GM12878 (cell line): ENCODE measurements around the gene CD180. TPM values are rescaled to one million over a fixed set of nuclear protein-coding genes. Genes with fewer than 3 reads are reported as not detected.

Source experiments
- ATF2 ChIP-seq: IDR thresholded peaks from 2 replicates; pipeline ENCODE4 v1.6.1; 2012; ENCODE audit warnings: low read length, inconsistent platforms
- E2F4 ChIP-seq: IDR thresholded peaks from 2 replicates; pipeline ENCODE4 v1.6.1; 2012; ENCODE audit warnings: low read depth, low read length, improper control_type of control experiment
- RB1 ChIP-seq: fragments of 450-650 bp; formaldehyde crosslinking; IDR thresholded peaks from 2 replicates; pipeline ENCODE4 v1.6.1; 2017; ENCODE audit warnings: mild to moderate bottlenecking, borderline replicate concordance
- RUNX3 ChIP-seq: IDR thresholded peaks from 2 replicates; pipeline ENCODE4 v1.6.1; 2012; ENCODE audit warnings: low read length, inconsistent platforms
- TCF3 ChIP-seq: IDR thresholded peaks from 2 replicates; pipeline ENCODE4 v1.6.1; 2012; ENCODE audit warnings: low read depth, mild to moderate bottlenecking, low read length, borderline replicate concordance; ENCODE audit not compliant: insufficient read depth
- ZBTB40 ChIP-seq: fragments of 450-650 bp; IDR thresholded peaks from 2 replicates; pipeline ENCODE4 v1.6.1; 2016; ENCODE audit warnings: mild to moderate bottlenecking, moderate library complexity, borderline replicate concordance
- ZNF274 ChIP-seq: IDR thresholded peaks from one replicate; pipeline ENCODE4 v1.8.0; 2011; ENCODE audit not compliant: insufficient read length, insufficient read depth
- polyA plus RNA-seq, 11 experiments: library from polyadenylated mRNA; depleted of rRNA in 4 of 11; unstranded in 6 of 11; stranded (reverse) in 5 of 11; fragments of >200 nt; fragmentation: Nextera tagmentation in 4 of 11; fragmentation: Illumina TruSeq in 1 of 11; extraction: Ambion mirVana in 4 of 11; extraction: Trizol in 1 of 11; gene quantifications; 1 replicate in 1 of 11; 2 replicates in 10 of 11; pipeline versions ENCODE4 v1.2.1 to v1.2.3, GENCODE V29; 2011 to 2016; ENCODE audit warnings: inconsistent platforms in 2 of 11, missing spikeins in 2 of 11, low read depth in 1 of 11
- total RNA-seq, 4 experiments: library from RNA; depleted of rRNA in 3 of 4; stranded (reverse); fragments of >200 nt in 3 of 4; fragmentation: Illumina TruSeq in 1 of 4; extraction: Trizol in 1 of 4; gene quantifications; 2 replicates each; pipeline versions ENCODE4 v1.2.1 to v1.2.3, GENCODE V29; 2013 to 2021

The CD180 gene
- total and polyA plus RNA-seq, 10 of the 15 experiments (the other 5 are each of a cell fraction or from before 2014, with no cell fraction given): 0.22 to 9.7 (median 2.9) TPM

GRCh38 chr5:67141644-67142043 lies 55.0 kb downstream of the CD180 start (continued):
- TF ChIP-seq ZBTB40 (no peak), RB1 (no peak), ZNF274 (no peak), TCF3 (no peak), RUNX3 (no peak), E2F4 (no peak), ATF2 (no peak)
